ENCODE measurements around the gene NLRC5. TPM values are rescaled to one million over a fixed set of nuclear protein-coding genes. Genes with fewer than 3 reads are reported as not detected.
A peak's percentile ranks its signal among the peaks of the same experiment; 100 is the strongest.

NLRC5 gene
- total RNA-seq, 1 experiment from 2014 or later: 2.4 TPM

GRCh38 chr16:57106767-57107166, 117.4 kb downstream of the NLRC5 start:
- Mint-ChIP-seq H3K36me3 (ENCODE audit: insufficient read depth in 1 of 3, low read depth in 3 of 3) (no peaks in the 10 kb centered on the region), H3K4me1 (peaks cover 21 to 33% of the 10 kb centered on the region in 2 experiments), H3K9me3 (no peaks in the 10 kb centered on the region), H3K27ac (peak overlapping the region in 1 of 3 experiments; percentile 84; a peak in 1 of 7 replicates), H3K27me3 (ENCODE audit: low read depth) (no peaks in the 10 kb centered on the region; the same call in 1 of the 2 replicates), H3K4me3 (no peak overlapping the region)
- Histone ChIP-seq H3K23me2 (ENCODE audit: insufficient read length, low read depth, low read length, poor library complexity, severe bottlenecking) (no peaks in the 10 kb centered on the region), H3K27me3 (ENCODE audit: insufficient read depth, low read length) (no peaks in the 10 kb centered on the region), H4K5ac (ENCODE audit: insufficient read length, low read depth, low read length) (no peak overlapping the region), H2BK20ac (ENCODE audit: low read depth, low read length, poor library complexity, severe bottlenecking) (no peak overlapping the region), H4K20me1 (ENCODE audit: control insufficient read depth, insufficient read depth, insufficient read length) (no peaks in the 10 kb centered on the region), H2BK12ac (ENCODE audit: insufficient read length, low read depth, low read length) (no peak overlapping the region), H3K4ac (ENCODE audit: low read depth, low read length) (no peak overlapping the region), H3K14ac (ENCODE audit: insufficient read depth, low read length) (no peak overlapping the region), H2BK15ac (ENCODE audit: low read depth, low read length) (no peak overlapping the region), H3K23ac (ENCODE audit: insufficient read length, low read depth, low read length) (no peak overlapping the region), H3K18ac (ENCODE audit: insufficient read length, low read depth, low read length) (no peak overlapping the region), H4K8ac (replicated peaks; ENCODE audit: insufficient read length, low read depth, low read length) (no peak overlapping the region), H3K9me3 (ENCODE audit: control insufficient read depth, low read depth, low read length) (no peaks in the 10 kb centered on the region), H2AK5ac (ENCODE audit: insufficient read length, low read length) (no peak overlapping the region), H2BK120ac (ENCODE audit: low read depth, low read length, poor library complexity, severe bottlenecking) (no peak overlapping the region), H3T11ph (ENCODE audit: low read length) (no peak overlapping the region), H2BK5ac (ENCODE audit: insufficient read length, low read length) (no peak overlapping the region), H4K91ac (ENCODE audit: insufficient read length, low read depth, low read length) (no peak overlapping the region), H3K79me1 (ENCODE audit: insufficient read depth, low read depth, low read length, poor library complexity, severe bottlenecking) (no peaks in the 10 kb centered on the region), H3K56ac (ENCODE audit: insufficient read length, low read depth, low read length) (no peak overlapping the region), H2AFZ (ENCODE audit: low read length) (no peak overlapping the region), H3K9ac (ENCODE audit: extremely low read depth, insufficient read length, low read length) (no peak overlapping the region), H3K4me2 (ENCODE audit: insufficient read depth, insufficient read length, low read length) (no peak overlapping the region), H3K79me2 (ENCODE audit: insufficient read depth, low read length) (no peaks in the 10 kb centered on the region), H3K4me1 (ENCODE audit: insufficient read depth, low read length) (no peaks in the 10 kb centered on the region; the same call in 1 of the 2 replicates), H3K27ac (ENCODE audit: insufficient read length, low read depth, low read length) (no peak overlapping the region)
- no peak for DNase-seq
- no CpG with 5 or more reads among the region's 2 CpGs for WGBS (ENCODE audit: extremely low coverage, insufficient read length, low lambda C conversion rate)
- TF ChIP-seq CTCF (conservative IDR thresholded peaks at IDR 0.05): no peak

All from H9 (cell line).